ENCODE measurements around the gene PWWP2B.

GRCh38 chr10:132369636-132370185 lies 27.3 kb upstream of the PWWP2B start:
- TF ChIP-seq CTCF (IDR thresholded peaks at IDR 0.05; ENCODE audit: insufficient read depth, low read depth, low read length) (no peak), EZH2 (IDR thresholded peaks at IDR 0.05; ENCODE audit: insufficient read depth, low read length) (no peak)
